Progenitor cell of endocrine pancreas (in vitro differentiated cells): ENCODE results near the gene HPCAL4. TPM values are rescaled to one million over a fixed set of nuclear protein-coding genes. Genes with fewer than 3 reads are reported as not detected.
A peak's percentile ranks its signal among the peaks of the same experiment; 100 is the strongest.

ENCODE experiments used
- DNase-seq: peaks from one replicate; pipeline ENCODE4 v3.0.0; 2021; ENCODE audit warnings: low spot score; ENCODE audit not compliant: unreplicated experiment
- H3K27ac Mint-ChIP-seq: 2 replicates; pipeline ENCODE4 v1.8.0; 2021; ENCODE audit warnings: mild to moderate bottlenecking, moderate library complexity, mixed read lengths
- H3K27me3 Mint-ChIP-seq: 2 replicates; pipeline ENCODE4 v1.8.0; 2021; ENCODE audit warnings: mixed read lengths
- H3K36me3 Mint-ChIP-seq: 2 replicates; pipeline ENCODE4 v1.8.0; 2022; ENCODE audit warnings: mixed read lengths; ENCODE audit not compliant: insufficient read depth
- H3K4me1 Mint-ChIP-seq: 2 replicates; pipeline ENCODE4 v1.8.0; 2021; ENCODE audit warnings: low read depth, mixed read lengths
- H3K4me3 Mint-ChIP-seq: 2 replicates; pipeline ENCODE4 v1.8.0; 2021; ENCODE audit warnings: low read depth, mild to moderate bottlenecking, moderate library complexity, mixed read lengths
- H3K9me3 Mint-ChIP-seq: 2 replicates; pipeline ENCODE4 v1.8.0; 2021; ENCODE audit warnings: low read depth, mixed read lengths
- total RNA-seq: library from RNA; stranded (reverse); gene quantifications from 2 replicates; pipeline ENCODE4 v1.2.1, GENCODE V29; 2021
- TF ChIP-seq, protein P1 (sequence below): fragments of 200-600 bp; sonication (generic); IDR thresholded peaks from one replicate; pipeline ENCODE4 v1.5.0; 2021; ENCODE audit warnings: antibody characterized with exemption, mild to moderate bottlenecking; ENCODE audit not compliant: unreplicated experiment

The HPCAL4 gene
- total RNA-seq, 1 donor from 2014 or later, result not detected

DNA sequence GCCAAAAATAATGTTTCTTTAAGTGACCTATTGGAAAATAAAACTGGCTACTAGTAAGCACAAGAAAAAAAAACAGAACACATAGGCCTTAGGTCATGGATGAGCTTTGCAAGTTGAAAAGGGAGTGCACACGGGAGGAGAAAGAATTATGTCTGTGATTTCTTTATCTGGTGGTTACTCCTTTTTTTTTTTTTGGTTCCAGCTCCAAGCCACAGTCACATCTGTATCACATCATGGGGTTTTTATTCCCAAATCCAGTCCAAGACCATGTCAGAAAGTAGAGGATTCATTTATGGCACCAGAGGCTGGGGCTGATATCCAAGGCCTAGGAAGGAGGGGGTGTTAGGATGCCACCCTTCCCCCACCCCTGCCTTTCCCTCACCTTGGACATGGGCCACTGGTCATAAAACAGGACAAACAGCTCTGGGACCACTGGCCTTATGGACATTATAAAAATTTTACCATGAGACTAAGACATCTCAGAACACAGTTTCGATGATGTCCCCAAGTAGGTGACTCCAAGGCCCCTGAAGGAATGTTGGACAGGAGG, 41.5 kb downstream of the HPCAL4 start:
- Mint-ChIP-seq H3K4me1 (peaks cover 8% of the 10 kb centered on the region), H3K27me3 (peaks cover 15% of the 10 kb centered on the region), H3K9me3 (no peaks in the 10 kb centered on the region), H3K27ac (no peak overlapping the region), H3K36me3 (no peaks in the 10 kb centered on the region), H3K4me3 (no peak overlapping the region)
- DNase-seq, result no peak
- TF ChIP-seq, protein P1, sequence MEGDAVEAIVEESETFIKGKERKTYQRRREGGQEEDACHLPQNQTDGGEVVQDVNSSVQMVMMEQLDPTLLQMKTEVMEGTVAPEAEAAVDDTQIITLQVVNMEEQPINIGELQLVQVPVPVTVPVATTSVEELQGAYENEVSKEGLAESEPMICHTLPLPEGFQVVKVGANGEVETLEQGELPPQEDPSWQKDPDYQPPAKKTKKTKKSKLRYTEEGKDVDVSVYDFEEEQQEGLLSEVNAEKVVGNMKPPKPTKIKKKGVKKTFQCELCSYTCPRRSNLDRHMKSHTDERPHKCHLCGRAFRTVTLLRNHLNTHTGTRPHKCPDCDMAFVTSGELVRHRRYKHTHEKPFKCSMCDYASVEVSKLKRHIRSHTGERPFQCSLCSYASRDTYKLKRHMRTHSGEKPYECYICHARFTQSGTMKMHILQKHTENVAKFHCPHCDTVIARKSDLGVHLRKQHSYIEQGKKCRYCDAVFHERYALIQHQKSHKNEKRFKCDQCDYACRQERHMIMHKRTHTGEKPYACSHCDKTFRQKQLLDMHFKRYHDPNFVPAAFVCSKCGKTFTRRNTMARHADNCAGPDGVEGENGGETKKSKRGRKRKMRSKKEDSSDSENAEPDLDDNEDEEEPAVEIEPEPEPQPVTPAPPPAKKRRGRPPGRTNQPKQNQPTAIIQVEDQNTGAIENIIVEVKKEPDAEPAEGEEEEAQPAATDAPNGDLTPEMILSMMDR, result no peak

- peaks cover 16% of the 10 kb centered on the region for H3K27me3 Mint-ChIP-seq
Measured at GRCh38 chr1:39648496-39648895, 42.7 kb downstream of the HPCAL4 start.

DNA sequence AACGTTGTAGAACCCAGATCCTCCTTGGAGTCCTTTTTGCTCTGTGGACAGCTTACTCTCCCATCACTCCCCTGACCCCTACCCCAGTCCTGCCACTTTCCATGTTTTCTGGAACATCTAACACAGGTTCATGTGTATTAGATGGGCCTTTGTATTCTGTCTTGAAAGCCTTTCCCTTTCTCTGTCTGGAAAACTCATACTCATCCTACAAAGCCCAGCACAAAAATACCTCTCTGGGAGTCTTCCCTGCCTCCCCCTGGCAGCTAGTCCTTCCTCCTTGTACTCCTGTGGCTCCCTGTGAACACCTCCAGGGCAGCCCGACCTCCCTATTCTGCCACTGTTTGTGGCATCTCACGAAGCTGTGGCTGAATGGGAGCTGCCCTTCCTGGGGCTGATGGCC, 44.0 kb downstream of the HPCAL4 start:
- H3K27ac Mint-ChIP-seq, result peak overlapping the region; percentile 94
- H3K4me3 Mint-ChIP-seq, result no peak overlapping the region
- H3K27me3 Mint-ChIP-seq, result peaks cover 27% of the 10 kb centered on the region
- TF ChIP-seq, protein P1, result no peak
- no peaks in the 10 kb centered on the region for H3K36me3 Mint-ChIP-seq
- no peak for DNase-seq
- no peaks in the 10 kb centered on the region for H3K9me3 Mint-ChIP-seq
- H3K4me1 Mint-ChIP-seq, result peaks cover 8% of the 10 kb centered on the region

More at GRCh38 chr1:39648496-39648895, 42.7 kb downstream of the HPCAL4 start:
- H3K4me1 Mint-ChIP-seq, result peaks cover 8% of the 10 kb centered on the region
- H3K27ac Mint-ChIP-seq, result no peak overlapping the region
- no peak overlapping the region for H3K4me3 Mint-ChIP-seq
- DNase-seq, result no peak
- no peaks in the 10 kb centered on the region for H3K36me3 Mint-ChIP-seq
- TF ChIP-seq, protein P1, result no peak
- H3K9me3 Mint-ChIP-seq, result no peaks in the 10 kb centered on the region

GRCh38 chr1:39646232-39647081, 44.8 kb downstream of the HPCAL4 start:
- TF ChIP-seq, protein P1, result no peak
- H3K4me3 Mint-ChIP-seq, result no peak overlapping the region
- peaks cover 8% of the 10 kb centered on the region for H3K4me1 Mint-ChIP-seq
- H3K36me3 Mint-ChIP-seq, result no peaks in the 10 kb centered on the region
- no peaks in the 10 kb centered on the region for H3K9me3 Mint-ChIP-seq
- H3K27ac Mint-ChIP-seq, result peak overlapping the region; percentile 94
- DNase-seq, result peak; percentile 42
- H3K27me3 Mint-ChIP-seq, result peaks cover 27% of the 10 kb centered on the region

DNA sequence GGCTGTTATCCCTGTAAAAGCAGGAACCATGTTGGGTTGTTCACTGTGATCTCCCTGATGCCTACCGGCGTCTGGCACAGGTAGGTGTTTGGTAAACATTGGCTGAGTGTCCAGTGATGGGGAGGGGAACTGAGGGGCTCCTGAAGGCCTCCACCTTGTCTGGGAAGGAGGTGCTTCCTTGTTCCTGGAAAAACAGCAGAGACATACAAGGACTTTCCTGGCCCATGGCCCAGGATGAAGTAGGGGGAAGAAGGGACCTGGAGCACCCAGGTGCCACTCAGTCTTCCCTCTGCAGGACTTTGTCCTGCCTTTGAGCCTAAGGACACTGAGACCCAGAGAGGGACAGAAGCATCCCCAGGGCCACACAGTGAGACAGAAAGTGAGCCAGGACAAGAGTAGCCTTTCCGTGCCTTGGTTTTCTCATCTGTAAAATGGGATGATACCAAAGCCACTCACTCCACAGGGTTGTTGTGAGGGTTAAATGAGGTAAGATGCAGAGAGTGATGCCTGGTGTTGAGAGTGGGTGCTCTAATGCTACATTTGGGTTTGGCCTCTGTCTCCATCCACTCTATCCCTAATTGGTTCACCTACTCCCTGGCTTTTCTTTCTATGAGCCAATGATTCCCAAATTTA, 45.7 kb downstream of the HPCAL4 start:
- no peak for DNase-seq
- H3K4me3 Mint-ChIP-seq, result no peak overlapping the region
- H3K36me3 Mint-ChIP-seq, result no peaks in the 10 kb centered on the region
- H3K9me3 Mint-ChIP-seq, result no peaks in the 10 kb centered on the region
- peaks cover 33% of the 10 kb centered on the region for H3K27me3 Mint-ChIP-seq
- H3K27ac Mint-ChIP-seq, result peak overlapping the region; percentile 94
- peaks cover 8% of the 10 kb centered on the region for H3K4me1 Mint-ChIP-seq
- TF ChIP-seq, protein P1, result no peak
